ENCODE results near the gene DCBLD2.

DCBLD2 gene

GRCh38 chr3:98901392-98902350 lies at the start of gene DCBLD2:
Gene DCBLD2 (minus strand): TSS chr3:98901695. CDS start chr3:98901326, 369 bp downstream.
- Histone ChIP-seq H3K27me3 (ENCODE audit: control insufficient read depth, insufficient read depth, low read length) (no peaks in the 10 kb centered on the region), H2AFZ (peak within 1 kb of the TSS; percentile 97), H3K9ac (peak within 1 kb of the TSS; percentile 47), H3K9me3 (ENCODE audit: control insufficient read depth, low read length) (no peaks in the 10 kb centered on the region), H3K4me2 (ENCODE audit: low read length) (peak within 1 kb of the TSS; percentile 94), H3K27ac (peak within 1 kb of the TSS; percentile 86), H3K4me3 (ENCODE audit: low read depth, low read length) (peak within 1 kb of the TSS; percentile 77), H3K36me3 (ENCODE audit: control insufficient read depth, insufficient read depth, low read length) (no peaks in the 10 kb centered on the region), H3K79me2 (peaks cover 11% of the 10 kb centered on the region), H3K4me1 (peaks cover 3% of the 10 kb centered on the region)
- no peak for TF ChIP-seq CTCF (IDR thresholded peaks at IDR 0.05)

GRCh38 chr3:98945666-98946065 lies 44.2 kb upstream of the DCBLD2 start:
- Histone ChIP-seq H3K27me3 (ENCODE audit: control insufficient read depth, insufficient read depth, low read length) (no peaks in the 10 kb centered on the region), H3K4me1 (no peaks in the 10 kb centered on the region), H3K4me2 (ENCODE audit: low read length) (no peak overlapping the region), H3K36me3 (ENCODE audit: control insufficient read depth, insufficient read depth, low read length) (no peaks in the 10 kb centered on the region), H3K27ac (no peak overlapping the region), H2AFZ (no peak overlapping the region), H3K9ac (no peak overlapping the region), H3K4me3 (ENCODE audit: low read depth, low read length) (no peak overlapping the region), H3K9me3 (ENCODE audit: control insufficient read depth, low read length) (no peaks in the 10 kb centered on the region), H3K79me2 (no peaks in the 10 kb centered on the region)
- no peak for TF ChIP-seq CTCF (IDR thresholded peaks at IDR 0.05)

GRCh38 chr3:98945101-98945524 lies 43.6 kb upstream of the DCBLD2 start:
- no peak overlapping the region for H3K27ac ChIP-seq
- no peak overlapping the region for H3K9ac ChIP-seq
- H3K79me2 ChIP-seq = no peaks in the 10 kb centered on the region
- H2AFZ ChIP-seq = no peak overlapping the region
- no peaks in the 10 kb centered on the region for H3K36me3 ChIP-seq (ENCODE audit: control insufficient read depth, insufficient read depth, low read length)
- no peaks in the 10 kb centered on the region for H3K9me3 ChIP-seq (ENCODE audit: control insufficient read depth, low read length)
- TF ChIP-seq CTCF (IDR thresholded peaks at IDR 0.05) = no peak
- no peak overlapping the region for H3K4me2 ChIP-seq (ENCODE audit: low read length)
- no peak overlapping the region for H3K4me3 ChIP-seq (ENCODE audit: low read depth, low read length)
- H3K27me3 ChIP-seq (ENCODE audit: control insufficient read depth, insufficient read depth, low read length) = no peaks in the 10 kb centered on the region
- no peaks in the 10 kb centered on the region for H3K4me1 ChIP-seq

- no peaks in the 10 kb centered on the region for H3K36me3 ChIP-seq (ENCODE audit: control insufficient read depth, insufficient read depth, low read length)
- no peak overlapping the region for H3K4me3 ChIP-seq (ENCODE audit: low read depth, low read length)
These were observed 28.9 kb upstream of the DCBLD2 start for GRCh38 chr3:98930413-98930812.

More at GRCh38 chr3:98930413-98930812, 28.9 kb upstream of the DCBLD2 start:
- H3K27me3 ChIP-seq (ENCODE audit: control insufficient read depth, insufficient read depth, low read length) = no peaks in the 10 kb centered on the region
- TF ChIP-seq CTCF (IDR thresholded peaks at IDR 0.05) = no peak
- H3K4me1 ChIP-seq = no peaks in the 10 kb centered on the region
- no peak overlapping the region for H3K9ac ChIP-seq
- no peak overlapping the region for H2AFZ ChIP-seq
- H3K4me2 ChIP-seq (ENCODE audit: low read length) = no peak overlapping the region
- peaks cover 4% of the 10 kb centered on the region for H3K9me3 ChIP-seq (ENCODE audit: control insufficient read depth, low read length)
- no peaks in the 10 kb centered on the region for H3K79me2 ChIP-seq
- no peak overlapping the region for H3K27ac ChIP-seq
